B cell (primary cell): ENCODE results near the gene DIPK1B. TPM values are rescaled to one million over a fixed set of nuclear protein-coding genes. Genes with fewer than 3 reads are reported as not detected.

Experiments used
- ATAC-seq: fragments of 200-7000 bp; cut with Tn5 transposase; one replicate; pipeline ENCODE4 v1.10.0; 2021; ENCODE audit warnings: low read depth, mild to moderate bottlenecking, moderate number of reproducible peaks, moderate library complexity
- CTCF ChIA-PET: fragments of 350-600 bp; sonication (Branson Sonifier 250); formaldehyde crosslinking; loops from one replicate; lab custom pipeline; 2021; ENCODE audit warnings: antibody characterized with exemption, inconsistent platforms; lab: Charles Lee
- POLR2A ChIA-PET: fragments of 350-600 bp; sonication (Branson Sonifier 250); formaldehyde crosslinking; loops from one replicate; lab custom pipeline; 2021; ENCODE audit warnings: antibody characterized with exemption; lab: Charles Lee
- DNase-seq: peaks from one replicate; pipeline ENCODE4 v3.0.0; 2013
- H2AFZ ChIP-seq: 2 replicates; pipeline ENCODE4 v1.6.1; 2012; ENCODE audit warnings: mild to moderate bottlenecking, low read depth, low read length; ENCODE audit not compliant: insufficient read depth, poor library complexity, severe bottlenecking
- H3K27ac ChIP-seq, 2 donors: 1 replicate in 1 of 2; 2 replicates in 1 of 2; pipeline ENCODE4 v1.5.1; 2012 to 2013; ENCODE audit warnings: low read length in 2 of 2, mild to moderate bottlenecking in 2 of 2, moderate library complexity in 1 of 2
- H3K27me3 ChIP-seq, 4 experiments: fragments of 200-600 bp in 1 of 4; sonication (generic) in 1 of 4; replicated peaks in 1 of 4; 1 replicate in 2 of 4; 2 replicates in 2 of 4; pipeline versions ENCODE4 v1.6.1 to v1.7.0; 2013 to 2016; ENCODE audit warnings: low read length in 3 of 4, mild to moderate bottlenecking in 2 of 4, mixed read lengths in 1 of 4, moderate library complexity in 1 of 4; ENCODE audit not compliant: insufficient read depth in 4 of 4, control insufficient read depth in 3 of 4; ENCODE audit errors: control extremely low read depth in 1 of 4
- H3K36me3 ChIP-seq, 2 experiments: replicated peaks in 1 of 2; 1 replicate in 1 of 2; 2 replicates in 1 of 2; pipeline versions ENCODE4 v1.6.1 to v1.7.1; 2013; ENCODE audit warnings: low read length in 1 of 2; ENCODE audit not compliant: insufficient read depth in 2 of 2, control insufficient read depth in 1 of 2; ENCODE audit errors: control extremely low read depth in 1 of 2, extremely low read depth in 1 of 2
- H3K4me1 ChIP-seq, 2 donors: fragments of 200-600 bp in 1 of 2; sonication (generic) in 1 of 2; 1 replicate in 1 of 2; 2 replicates in 1 of 2; pipeline versions ENCODE4 v1.5.1 to v1.6.1; 2013 to 2017; ENCODE audit warnings: low read length in 2 of 2; ENCODE audit not compliant: control insufficient read depth in 2 of 2, insufficient read depth in 2 of 2
- H3K4me2 ChIP-seq: replicated peaks from 2 replicates; pipeline ENCODE3; 2012; ENCODE audit warnings: mild to moderate bottlenecking, low read depth, low read length; ENCODE audit not compliant: poor library complexity, severe bottlenecking
- H3K4me3 ChIP-seq, 5 experiments: fragments of 200-600 bp in 1 of 5; sonication (generic) in 1 of 5; 1 replicate in 3 of 5; 2 replicates in 2 of 5; pipeline versions ENCODE4 v1.5.1 to v1.7.0; 2011 to 2016; ENCODE audit warnings: low read length in 4 of 5, mild to moderate bottlenecking in 4 of 5, low read depth in 2 of 5, control low read depth in 1 of 5, moderate library complexity in 1 of 5; ENCODE audit not compliant: insufficient read depth in 1 of 5; ENCODE audit errors: control extremely low read depth in 1 of 5, extremely low read depth in 1 of 5
- H3K79me2 ChIP-seq: fragments of 200-600 bp; sonication (generic); one replicate; pipeline ENCODE4 v1.6.0; 2016; ENCODE audit warnings: low read length; ENCODE audit not compliant: control insufficient read depth, insufficient read depth
- H3K9ac ChIP-seq: fragments of 200-600 bp; sonication (generic); 2 replicates; pipeline ENCODE4 v1.6.1; 2017; ENCODE audit warnings: mild to moderate bottlenecking, low read length, moderate library complexity
- H3K9me3 ChIP-seq, 3 donors: one replicate each; pipeline versions ENCODE4 v1.6.1 to v1.7.1; 2013; ENCODE audit warnings: low read length in 2 of 3; ENCODE audit not compliant: control insufficient read depth in 2 of 3, insufficient read depth in 1 of 3; ENCODE audit errors: control extremely low read depth in 1 of 3
- H4K20me1 ChIP-seq: 2 replicates; pipeline ENCODE4 v1.6.0; 2012; ENCODE audit warnings: mild to moderate bottlenecking, low read length; ENCODE audit not compliant: insufficient read depth, control insufficient read depth, poor library complexity, severe bottlenecking
- H3K27ac Mint-ChIP-seq: one replicate; pipeline ENCODE4 v1.8.0; 2021; ENCODE audit warnings: mixed read lengths
- H3K27me3 Mint-ChIP-seq: one replicate; pipeline ENCODE4 v1.8.0; 2021; ENCODE audit warnings: mixed read lengths
- H3K4me1 Mint-ChIP-seq: one replicate; pipeline ENCODE4 v1.8.0; 2021; ENCODE audit warnings: mixed read lengths
- H3K4me3 Mint-ChIP-seq: one replicate; pipeline ENCODE4 v1.8.0; 2021; ENCODE audit warnings: mixed read lengths
- H3K9me3 Mint-ChIP-seq: one replicate; pipeline ENCODE4 v1.8.0; 2022; ENCODE audit warnings: mixed read lengths; ENCODE audit not compliant: insufficient read depth
- EZH2 ChIP-seq: IDR thresholded peaks from 2 replicates; pipeline ENCODE4 v1.6.1; 2012; ENCODE audit warnings: borderline replicate concordance, low read depth, mild to moderate bottlenecking, moderate library complexity, low read length; ENCODE audit not compliant: insufficient read depth, poor library complexity, severe bottlenecking
- WGBS: methylation state at CpG from one replicate; pipeline ENCODE4 v1.1.5; 2013; ENCODE audit warnings: missing lambda C conversion rate; ENCODE audit not compliant: insufficient coverage; 5-methylcytosine and 5-hydroxymethylcytosine counted together
- intact Hi-C: fragments of 100-400 bp; cut with micrococcal nuclease; formaldehyde crosslinking; loops from one replicate; pipeline ENCODE4 v1.10.0; 2022
- polyA plus RNA-seq: library from polyadenylated mRNA; depleted of rRNA; stranded (reverse); fragments of >200 nt; gene quantifications from 2 replicates; pipeline ENCODE4 v1.2.3, GENCODE V29; 2012
- total RNA-seq, 2 donors: library from RNA; stranded (reverse); fragments of 120-200 nt in 1 of 2; gene quantifications; 1 replicate in 1 of 2; 2 replicates in 1 of 2; pipeline versions ENCODE4 v1.2.3 to v1.2.4, GENCODE V29; 2013 to 2022
- TF ChIP-seq, protein P1 (sequence below): fragments of 200-600 bp; IDR thresholded peaks from one replicate; pipeline ENCODE4 v1.8.0; 2022; ENCODE audit warnings: antibody characterized with exemption, mild to moderate bottlenecking

DIPK1B gene
- total and polyA plus RNA-seq, 2 donors (not counting 1 experiment from before 2014, with no cell fraction given), result 9.6 TPM

DNA sequence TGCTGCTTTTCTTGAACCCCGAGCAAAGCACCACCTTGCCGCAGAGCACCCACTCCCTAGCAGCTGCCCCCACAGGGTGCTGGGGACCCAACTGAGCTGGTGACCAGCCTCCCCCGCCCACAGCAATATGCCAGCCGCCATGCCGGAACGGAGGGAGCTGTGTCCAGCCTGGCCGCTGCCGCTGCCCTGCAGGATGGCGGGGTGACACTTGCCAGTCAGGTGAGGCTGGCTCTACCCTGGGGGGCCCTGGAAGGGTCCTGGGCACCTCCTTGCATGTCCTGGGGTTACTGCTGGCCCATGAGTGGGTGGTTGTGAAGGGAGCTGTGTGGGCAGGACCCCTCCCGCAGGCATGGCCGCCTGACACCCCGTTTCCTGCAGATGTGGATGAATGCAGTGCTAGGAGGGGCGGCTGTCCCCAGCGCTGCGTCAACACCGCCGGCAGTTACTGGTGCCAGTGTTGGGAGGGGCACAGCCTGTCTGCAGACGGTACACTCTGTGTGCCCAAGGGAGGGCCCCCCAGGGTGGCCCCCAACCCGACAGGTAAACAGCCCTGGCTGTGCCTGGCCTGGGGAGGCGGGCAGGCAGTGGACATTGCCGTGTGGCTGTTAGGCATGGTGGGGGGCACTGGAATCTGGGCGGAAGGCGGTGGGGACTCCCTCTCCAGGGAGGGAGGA lies 42.4 kb upstream of the DIPK1B start:
- H3K4me1 Mint-ChIP-seq, result peaks cover 9% of the 10 kb centered on the region
- H3K4me3 Mint-ChIP-seq, result no peak overlapping the region
- H3K9me3 Mint-ChIP-seq, result no peaks in the 10 kb centered on the region
- TF ChIP-seq EZH2, result no peak
- TF ChIP-seq, protein P1, sequence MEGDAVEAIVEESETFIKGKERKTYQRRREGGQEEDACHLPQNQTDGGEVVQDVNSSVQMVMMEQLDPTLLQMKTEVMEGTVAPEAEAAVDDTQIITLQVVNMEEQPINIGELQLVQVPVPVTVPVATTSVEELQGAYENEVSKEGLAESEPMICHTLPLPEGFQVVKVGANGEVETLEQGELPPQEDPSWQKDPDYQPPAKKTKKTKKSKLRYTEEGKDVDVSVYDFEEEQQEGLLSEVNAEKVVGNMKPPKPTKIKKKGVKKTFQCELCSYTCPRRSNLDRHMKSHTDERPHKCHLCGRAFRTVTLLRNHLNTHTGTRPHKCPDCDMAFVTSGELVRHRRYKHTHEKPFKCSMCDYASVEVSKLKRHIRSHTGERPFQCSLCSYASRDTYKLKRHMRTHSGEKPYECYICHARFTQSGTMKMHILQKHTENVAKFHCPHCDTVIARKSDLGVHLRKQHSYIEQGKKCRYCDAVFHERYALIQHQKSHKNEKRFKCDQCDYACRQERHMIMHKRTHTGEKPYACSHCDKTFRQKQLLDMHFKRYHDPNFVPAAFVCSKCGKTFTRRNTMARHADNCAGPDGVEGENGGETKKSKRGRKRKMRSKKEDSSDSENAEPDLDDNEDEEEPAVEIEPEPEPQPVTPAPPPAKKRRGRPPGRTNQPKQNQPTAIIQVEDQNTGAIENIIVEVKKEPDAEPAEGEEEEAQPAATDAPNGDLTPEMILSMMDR, result no peak
- peaks cover 0 to 6% of the 10 kb centered on the region in 2 experiments for H3K36me3 ChIP-seq
- DNase-seq (no peak), ATAC-seq (no peak)
- no peak overlapping the region for H3K4me3 ChIP-seq
- H3K9ac ChIP-seq, result no peak overlapping the region
- peaks cover 0 to 3% (median 0%) of the 10 kb centered on the region in 3 donors for H3K9me3 ChIP-seq
- WGBS, result 72% methylated on average over 22 of the region's 23 CpGs
- peaks cover 0 to 25% (median 11%) of the 10 kb centered on the region in 4 experiments for H3K27me3 ChIP-seq
- H4K20me1 ChIP-seq, result peaks cover 7% of the 10 kb centered on the region
- H3K27ac ChIP-seq, result no peak overlapping the region
- no peak overlapping the region for H3K27ac Mint-ChIP-seq
- H3K4me2 ChIP-seq, result no peak overlapping the region
- no peaks in the 10 kb centered on the region for H3K79me2 ChIP-seq
- no peak overlapping the region for H2AFZ ChIP-seq
- H3K27me3 Mint-ChIP-seq, result peaks cover 7% of the 10 kb centered on the region
- ChIA-PET POLR2A (interaction anchor here (0.6 kb wide), 2 partner anchors 11 to 145 kb away, joined by 3 to 7 read pairs; no protein-coding TSS in a partner anchor), CTCF (interaction anchor here (0.6 kb wide), 1 partner anchor 46 kb away, joined by 4 read pairs; no protein-coding TSS in a partner anchor)
- intact Hi-C loops, result loop anchor here (10.0 kb wide), 1 partner anchor 45 kb away; the partner anchor contains the start of gene DIPK1B
- H3K4me1 ChIP-seq, result peaks cover 9 to 10% of the 10 kb centered on the region in 2 donors
